Upper lobe of right lung (tissue), 1 donor: ENCODE results near the gene IMPG1. TPM values are rescaled to one million over a fixed set of nuclear protein-coding genes. Genes with fewer than 3 reads are reported as not detected.

Experiments
- ATAC-seq: fragments of 200-7000 bp; cut with Tn5 transposase; one replicate; pipeline ENCODE4 v1.9.1; 2020; ENCODE audit warnings: mild to moderate bottlenecking, moderate library complexity
- DNase-seq: peaks from one replicate; pipeline ENCODE4 v3.0.0-alpha.2; 2020
- H3K27ac ChIP-seq: fragments of 200-600 bp; one replicate; pipeline ENCODE4 v1.8.0; 2022
- H3K27me3 ChIP-seq: fragments of 200-600 bp; one replicate; pipeline ENCODE4 v1.8.0; 2022; ENCODE audit warnings: mild to moderate bottlenecking
- H3K36me3 ChIP-seq: fragments of 200-600 bp; one replicate; pipeline ENCODE4 v1.8.0; 2022
- H3K4me1 ChIP-seq: fragments of 200-600 bp; one replicate; pipeline ENCODE4 v1.8.0; 2022
- H3K4me3 ChIP-seq: fragments of 200-600 bp; one replicate; pipeline ENCODE4 v1.8.0; 2022; ENCODE audit warnings: mild to moderate bottlenecking
- H3K9me3 ChIP-seq: fragments of 200-600 bp; one replicate; pipeline ENCODE4 v1.8.0; 2022
- intact Hi-C: fragments of 100-400 bp; cut with DNase I; formaldehyde crosslinking; loops from one replicate; pipeline ENCODE4 v1.11.0; 2022
- total RNA-seq: library from RNA; stranded (reverse); fragmentation: NEBNext Ultra II Directional; extraction: Animal tissue kit (Norgen Biotek cat#: 25700); gene quantifications from one replicate; pipeline ENCODE4 v1.2.1, GENCODE V29; 2021
- TF ChIP-seq, protein P1 (sequence below): fragments of 200-600 bp; IDR thresholded peaks from one replicate; pipeline ENCODE4 v1.8.0; 2022; ENCODE audit warnings: antibody characterized with exemption
- donor health status: DM: no; HTN: yes; CAD: no; lungs with severe emphysema.

IMPG1 gene
- total RNA-seq, 1 donor from 2014 or later, result not detected

DNA sequence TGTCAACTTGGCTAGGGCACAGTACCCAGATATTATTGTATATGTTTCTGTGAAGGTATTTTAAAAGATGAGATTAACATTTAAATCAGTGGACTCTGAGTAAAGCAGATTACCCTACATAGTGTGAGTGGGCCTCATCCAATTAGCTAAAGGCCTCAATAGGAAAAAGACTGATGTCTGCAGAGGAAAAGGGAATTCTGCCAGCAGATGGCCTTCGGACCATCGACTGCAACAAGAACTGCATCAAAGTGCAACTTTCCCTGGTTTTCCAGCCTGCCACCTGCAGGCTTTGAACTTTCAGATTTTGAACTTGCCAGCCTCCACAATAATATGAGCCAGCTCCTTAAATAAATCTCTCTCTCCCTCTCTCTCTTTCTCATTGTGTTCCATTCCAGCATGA, 80.5 kb downstream of the IMPG1 start:
- Histone ChIP-seq H3K9me3 (no peaks in the 10 kb centered on the region), H3K36me3 (no peaks in the 10 kb centered on the region), H3K4me3 (no peak overlapping the region), H3K27me3 (no peaks in the 10 kb centered on the region), H3K4me1 (no peaks in the 10 kb centered on the region), H3K27ac (no peak overlapping the region)
- ATAC-seq (no peak), DNase-seq (no peak)
- TF ChIP-seq, protein P1, sequence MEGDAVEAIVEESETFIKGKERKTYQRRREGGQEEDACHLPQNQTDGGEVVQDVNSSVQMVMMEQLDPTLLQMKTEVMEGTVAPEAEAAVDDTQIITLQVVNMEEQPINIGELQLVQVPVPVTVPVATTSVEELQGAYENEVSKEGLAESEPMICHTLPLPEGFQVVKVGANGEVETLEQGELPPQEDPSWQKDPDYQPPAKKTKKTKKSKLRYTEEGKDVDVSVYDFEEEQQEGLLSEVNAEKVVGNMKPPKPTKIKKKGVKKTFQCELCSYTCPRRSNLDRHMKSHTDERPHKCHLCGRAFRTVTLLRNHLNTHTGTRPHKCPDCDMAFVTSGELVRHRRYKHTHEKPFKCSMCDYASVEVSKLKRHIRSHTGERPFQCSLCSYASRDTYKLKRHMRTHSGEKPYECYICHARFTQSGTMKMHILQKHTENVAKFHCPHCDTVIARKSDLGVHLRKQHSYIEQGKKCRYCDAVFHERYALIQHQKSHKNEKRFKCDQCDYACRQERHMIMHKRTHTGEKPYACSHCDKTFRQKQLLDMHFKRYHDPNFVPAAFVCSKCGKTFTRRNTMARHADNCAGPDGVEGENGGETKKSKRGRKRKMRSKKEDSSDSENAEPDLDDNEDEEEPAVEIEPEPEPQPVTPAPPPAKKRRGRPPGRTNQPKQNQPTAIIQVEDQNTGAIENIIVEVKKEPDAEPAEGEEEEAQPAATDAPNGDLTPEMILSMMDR, result no peak
- intact Hi-C loops, result no loop called here

DNA sequence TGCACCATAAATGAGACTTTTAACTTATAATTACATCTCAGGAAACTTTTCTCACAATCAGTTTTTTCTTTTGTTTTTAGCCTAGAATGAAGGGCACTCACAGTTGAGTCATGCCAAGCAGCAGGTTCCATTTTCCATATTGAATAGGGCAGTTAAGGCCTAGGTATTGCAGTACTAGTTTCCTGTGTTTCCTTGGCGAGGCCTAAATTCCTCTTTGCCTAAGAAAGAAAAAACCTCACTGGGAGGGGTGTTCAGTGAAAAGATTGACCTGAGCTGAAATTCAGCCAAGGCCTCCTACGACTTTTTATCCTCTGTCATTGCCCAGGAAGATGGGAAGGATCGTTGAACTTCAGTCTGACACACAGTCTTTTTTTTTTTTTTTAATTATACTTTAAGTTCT, 85.5 kb downstream of the IMPG1 start:
- no peak for DNase-seq
- intact Hi-C loops, result no loop called here
- no peak for ATAC-seq
- Histone ChIP-seq H3K27me3 (no peaks in the 10 kb centered on the region), H3K27ac (no peak overlapping the region), H3K4me3 (no peak overlapping the region), H3K4me1 (no peaks in the 10 kb centered on the region), H3K36me3 (no peaks in the 10 kb centered on the region), H3K9me3 (no peaks in the 10 kb centered on the region)
- TF ChIP-seq, protein P1, result no peak

DNA sequence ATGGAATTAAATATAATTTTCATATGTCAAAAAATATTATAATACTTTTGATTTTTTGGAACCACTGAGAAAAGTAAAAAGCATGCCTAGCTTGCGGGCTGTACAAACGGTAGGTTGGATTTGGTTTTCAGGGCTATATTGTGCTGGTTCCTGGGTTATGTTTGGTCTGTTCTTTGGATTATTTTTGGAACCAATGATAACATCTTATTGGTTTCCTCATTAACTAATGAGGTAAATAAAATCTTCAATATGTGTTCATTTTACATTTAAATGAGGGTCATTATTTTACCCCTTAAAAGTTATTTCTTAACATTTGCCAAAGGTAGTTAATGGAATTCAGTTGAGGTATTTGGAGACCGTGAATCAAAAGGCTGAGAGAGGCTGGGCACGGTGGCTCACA, 96.6 kb downstream of the IMPG1 start:
- intact Hi-C loops, result no loop called here
- ATAC-seq (no peak), DNase-seq (no peak)
- Histone ChIP-seq H3K27me3 (no peaks in the 10 kb centered on the region), H3K27ac (no peak overlapping the region), H3K4me3 (no peak overlapping the region), H3K36me3 (no peaks in the 10 kb centered on the region), H3K9me3 (no peaks in the 10 kb centered on the region), H3K4me1 (no peaks in the 10 kb centered on the region)
- TF ChIP-seq, protein P1, result no peak

DNA sequence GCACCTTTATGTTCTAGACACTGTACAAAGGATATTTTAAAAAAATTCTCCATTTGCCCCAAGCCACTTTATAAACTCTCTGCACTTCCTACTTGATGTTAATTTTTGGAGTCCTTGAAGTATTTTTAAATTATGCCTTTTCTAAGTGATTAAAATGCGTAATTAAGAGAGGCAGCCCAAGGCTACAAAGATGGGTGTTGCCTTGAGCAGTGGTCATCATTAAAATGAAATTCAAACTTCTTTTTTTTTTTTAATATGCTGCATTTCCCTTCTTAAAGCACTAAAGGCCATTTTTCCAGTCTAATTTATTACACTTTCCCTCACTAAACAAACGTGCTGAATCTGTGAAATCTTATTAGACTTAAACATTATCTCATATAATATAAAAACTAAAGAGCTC, 102.4 kb downstream of the IMPG1 start:
- no peaks in the 10 kb centered on the region for H3K36me3 ChIP-seq
- no peak for ATAC-seq
- H3K27ac ChIP-seq, result no peak overlapping the region
- H3K4me1 ChIP-seq, result no peaks in the 10 kb centered on the region
- no peaks in the 10 kb centered on the region for H3K27me3 ChIP-seq
- TF ChIP-seq, protein P1, result no peak
- no peak overlapping the region for H3K4me3 ChIP-seq
- intact Hi-C loops, result no loop called here
- no peaks in the 10 kb centered on the region for H3K9me3 ChIP-seq
- no peak for DNase-seq

DNA sequence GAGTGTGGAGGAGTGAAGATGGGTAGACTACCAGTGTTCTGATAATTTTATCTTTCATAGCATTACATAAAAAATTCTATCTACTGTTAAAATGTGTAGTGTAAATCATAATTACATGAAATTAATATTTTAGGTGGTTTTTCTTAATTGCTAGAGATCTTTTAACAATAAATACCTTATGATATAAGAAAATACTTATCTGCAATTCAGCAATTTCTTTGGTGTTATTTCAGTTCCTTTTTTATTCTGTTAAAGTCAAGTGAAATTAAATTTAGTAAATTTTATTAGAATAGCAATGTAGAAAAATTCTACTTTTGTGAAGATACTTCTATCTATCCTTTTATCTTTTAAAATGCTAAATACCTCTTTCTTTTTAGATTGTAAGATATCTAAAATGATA, 104.3 kb downstream of the IMPG1 start:
- no peak for DNase-seq
- TF ChIP-seq, protein P1, result no peak
- H3K9me3 ChIP-seq, result no peaks in the 10 kb centered on the region
- H3K27ac ChIP-seq, result no peak overlapping the region
- H3K27me3 ChIP-seq, result no peaks in the 10 kb centered on the region
- no peaks in the 10 kb centered on the region for H3K4me1 ChIP-seq
- no peak for ATAC-seq
- H3K36me3 ChIP-seq, result no peaks in the 10 kb centered on the region
- no peak overlapping the region for H3K4me3 ChIP-seq
- intact Hi-C loops, result no loop called here

DNA sequence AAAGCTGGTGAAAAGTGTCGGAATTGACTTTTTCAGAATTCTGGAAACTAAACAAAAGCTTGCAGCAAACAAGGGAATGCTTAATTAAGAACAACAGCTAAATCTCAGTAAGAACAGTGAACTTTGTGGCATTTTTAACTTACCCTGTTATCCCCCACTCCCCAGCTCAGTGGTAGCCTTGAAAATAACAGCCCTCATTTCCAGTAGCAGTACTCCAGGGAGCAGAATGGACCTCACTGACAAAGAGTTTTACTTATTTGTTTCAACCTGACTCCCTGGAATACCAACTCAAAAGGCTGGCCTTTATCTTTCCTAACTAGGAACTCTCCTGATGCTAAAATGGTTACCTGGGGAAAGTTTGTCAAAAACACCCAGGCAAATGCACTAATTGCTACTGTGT, 108.9 kb downstream of the IMPG1 start:
- TF ChIP-seq, protein P1, result no peak
- intact Hi-C loops, result no loop called here
- H3K36me3 ChIP-seq, result no peaks in the 10 kb centered on the region
- H3K4me1 ChIP-seq, result no peaks in the 10 kb centered on the region
- no peak overlapping the region for H3K4me3 ChIP-seq
- no peak overlapping the region for H3K27ac ChIP-seq
- H3K27me3 ChIP-seq, result no peaks in the 10 kb centered on the region
- no peaks in the 10 kb centered on the region for H3K9me3 ChIP-seq
- DNase-seq (no peak), ATAC-seq (no peak)
